ENCODE measurements around the gene NPTX1. TPM values are rescaled to one million over a fixed set of nuclear protein-coding genes. Genes with fewer than 3 reads are reported as not detected.
A peak's percentile ranks its signal among the peaks of the same experiment; 100 is the strongest.

NPTX1 gene
- total RNA-seq, 4 donors from 2014 or later, result 0.92 to 0.98 TPM; not detected in 2

DNA sequence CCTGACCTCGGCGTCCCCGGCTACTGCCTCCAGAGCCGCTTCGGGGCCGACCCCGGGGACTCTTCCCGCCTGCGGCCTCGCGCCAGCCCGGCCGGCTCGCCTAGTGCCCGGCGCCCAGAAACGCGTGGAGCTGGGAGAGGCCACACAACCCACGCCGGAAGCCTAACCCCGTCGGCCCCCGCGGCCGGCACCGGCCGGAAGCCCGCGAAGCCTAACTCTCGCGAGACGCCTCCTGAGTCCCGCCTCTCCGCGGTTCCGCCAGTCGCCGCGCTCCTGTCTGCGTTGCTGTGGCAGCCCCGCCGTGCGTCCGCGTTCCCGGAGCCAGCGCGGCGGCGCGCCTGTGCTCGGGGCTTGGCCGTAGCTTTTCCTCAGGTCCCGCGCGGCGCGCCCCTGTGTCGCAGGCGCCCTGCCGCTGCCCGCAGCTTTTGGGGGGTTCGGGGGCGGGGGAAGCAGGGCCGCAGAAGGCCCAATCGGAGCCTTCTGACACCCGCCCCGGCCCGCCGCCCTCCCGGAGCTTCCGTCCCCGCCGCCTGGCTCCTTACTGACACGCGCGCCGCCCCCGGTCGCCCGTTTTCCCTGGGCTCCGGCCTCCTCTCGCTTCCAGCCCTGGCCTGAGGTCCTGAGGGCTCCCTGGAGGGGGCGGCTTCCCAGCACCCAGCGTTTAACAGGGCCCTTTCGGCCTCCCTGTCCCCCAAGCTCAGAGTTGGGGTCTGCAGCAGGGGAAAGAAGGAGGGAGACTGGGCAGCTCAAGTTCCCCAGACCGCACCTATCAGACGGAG lies 21.7 kb downstream of the NPTX1 start:
- no peaks in the 10 kb centered on the region for H3K36me3 ChIP-seq
- 0% methylated on average over 41 of the region's 88 CpGs; no CpG with 5 or more reads in 1 of the 2 donors for WGBS, 2 donors
- TF ChIP-seq POLR2A (IDR thresholded peaks at IDR 0.05), result peak; percentile 37 to 88
- TF ChIP-seq, protein P1, sequence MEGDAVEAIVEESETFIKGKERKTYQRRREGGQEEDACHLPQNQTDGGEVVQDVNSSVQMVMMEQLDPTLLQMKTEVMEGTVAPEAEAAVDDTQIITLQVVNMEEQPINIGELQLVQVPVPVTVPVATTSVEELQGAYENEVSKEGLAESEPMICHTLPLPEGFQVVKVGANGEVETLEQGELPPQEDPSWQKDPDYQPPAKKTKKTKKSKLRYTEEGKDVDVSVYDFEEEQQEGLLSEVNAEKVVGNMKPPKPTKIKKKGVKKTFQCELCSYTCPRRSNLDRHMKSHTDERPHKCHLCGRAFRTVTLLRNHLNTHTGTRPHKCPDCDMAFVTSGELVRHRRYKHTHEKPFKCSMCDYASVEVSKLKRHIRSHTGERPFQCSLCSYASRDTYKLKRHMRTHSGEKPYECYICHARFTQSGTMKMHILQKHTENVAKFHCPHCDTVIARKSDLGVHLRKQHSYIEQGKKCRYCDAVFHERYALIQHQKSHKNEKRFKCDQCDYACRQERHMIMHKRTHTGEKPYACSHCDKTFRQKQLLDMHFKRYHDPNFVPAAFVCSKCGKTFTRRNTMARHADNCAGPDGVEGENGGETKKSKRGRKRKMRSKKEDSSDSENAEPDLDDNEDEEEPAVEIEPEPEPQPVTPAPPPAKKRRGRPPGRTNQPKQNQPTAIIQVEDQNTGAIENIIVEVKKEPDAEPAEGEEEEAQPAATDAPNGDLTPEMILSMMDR (IDR thresholded peaks at IDR 0.05), result peak in 1 of 6 experiments; percentile 6

DNA sequence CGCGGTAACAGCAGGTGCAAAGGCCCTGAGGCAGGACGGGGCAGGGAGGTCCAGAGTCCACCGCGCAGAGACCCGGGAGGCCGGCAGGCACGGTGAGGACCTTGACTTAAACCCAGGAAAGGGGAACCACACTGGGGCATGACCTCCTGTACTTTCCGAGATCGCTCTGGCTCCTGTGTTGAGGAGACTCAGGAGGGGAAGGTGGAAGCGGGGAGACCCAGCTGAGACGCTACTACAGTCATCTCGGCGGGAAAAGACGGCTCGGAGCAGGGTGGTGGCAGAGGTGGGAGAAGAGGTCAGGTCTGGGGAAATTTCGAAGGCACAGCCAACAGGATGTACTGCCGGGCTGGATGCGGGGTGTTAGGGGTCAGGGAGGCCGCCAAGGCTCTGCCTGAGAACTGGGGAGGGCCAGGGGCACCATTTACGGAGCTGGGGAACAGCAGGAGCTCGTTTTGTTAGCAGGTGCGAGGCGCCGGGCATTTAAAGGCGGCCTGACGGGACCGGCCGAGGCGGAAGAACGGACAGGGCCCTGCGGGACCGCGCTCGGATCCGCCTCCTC lies 22.3 kb downstream of the NPTX1 start:
- DNase-seq, result peak in 1 of 2 donors; percentile 6
- TF ChIP-seq, protein P1 (IDR thresholded peaks at IDR 0.05), result no peak
- TF ChIP-seq POLR2A (IDR thresholded peaks at IDR 0.05), result no peak
- 39 to 53% methylated on average over 23 to 30 of the region's 36 CpGs for WGBS, 2 donors
- no peaks in the 10 kb centered on the region for H3K27me3 ChIP-seq
- peak overlapping the region; percentile 57 to 66 (median 61) for H3K4me3 ChIP-seq (replicated peaks in 1 of 3)
- peak overlapping the region; percentile 87 to 95 (median 88) for H3K27ac ChIP-seq
- H3K4me1 ChIP-seq, result peaks cover 5 to 13% of the 10 kb centered on the region in 2 donors
- no peaks in the 10 kb centered on the region for H3K36me3 ChIP-seq
- intact Hi-C loops (cut with DNase I), result no loop called here
- no peaks in the 10 kb centered on the region for H3K9me3 ChIP-seq

More for the DNA sequence above, 21.7 kb downstream of the NPTX1 start:
- intact Hi-C loops (cut with DNase I), result no loop called here
- Histone ChIP-seq H3K4me1 (peaks cover 5 to 13% of the 10 kb centered on the region in 2 donors), H3K27ac (peak overlapping the region; percentile 87 to 95 (median 88)), H3K9me3 (no peaks in the 10 kb centered on the region), H3K27me3 (no peaks in the 10 kb centered on the region), H3K4me3 (replicated peaks in 1 of 3) (peak overlapping the region; percentile 61 to 98 (median 66))
- DNase-seq, result peak; percentile 96 to 97

DNA sequence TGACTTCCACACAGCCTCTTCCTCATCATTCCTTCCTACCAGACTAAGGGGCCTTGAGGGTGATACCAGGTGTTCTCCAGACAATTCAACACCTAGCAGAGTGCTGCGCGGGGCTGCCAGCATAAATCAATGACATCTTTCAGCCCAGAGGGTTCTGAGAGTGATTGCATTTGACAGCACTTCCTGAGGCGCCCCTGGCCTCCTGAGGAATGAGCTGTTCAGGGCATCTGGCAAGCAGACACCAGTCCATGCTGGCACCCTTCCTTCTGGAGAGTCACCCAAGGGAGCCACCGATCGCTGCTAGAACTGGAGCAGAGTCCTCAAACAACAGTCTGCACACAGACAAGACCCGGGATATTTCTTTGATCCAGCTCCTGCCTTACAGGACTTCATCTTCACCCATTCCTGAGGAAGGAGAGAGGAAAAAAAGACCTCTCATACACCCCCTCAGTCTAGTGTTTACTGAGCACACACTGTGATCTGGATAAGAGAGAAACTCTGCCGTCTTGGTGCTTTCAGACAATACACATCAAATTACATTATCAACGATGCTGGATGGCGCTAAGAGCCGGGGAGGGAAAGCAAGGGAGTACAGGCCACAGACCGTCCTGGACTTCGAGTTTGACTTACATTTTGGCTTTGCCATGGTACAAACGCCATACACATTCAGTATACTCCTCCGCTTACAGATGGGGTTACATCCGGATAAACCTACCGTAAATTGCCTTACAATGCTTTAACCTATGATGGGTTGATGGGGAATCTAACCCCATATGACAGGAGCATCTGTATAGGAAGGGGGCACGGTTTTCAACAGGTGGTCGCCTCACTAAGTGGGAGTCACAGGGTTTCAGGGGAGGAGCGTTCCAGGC lies 23.0 kb downstream of the NPTX1 start:
- WGBS, 2 donors, result 82 to 83% methylated on average over 18 to 19 of the region's 19 CpGs

DNA sequence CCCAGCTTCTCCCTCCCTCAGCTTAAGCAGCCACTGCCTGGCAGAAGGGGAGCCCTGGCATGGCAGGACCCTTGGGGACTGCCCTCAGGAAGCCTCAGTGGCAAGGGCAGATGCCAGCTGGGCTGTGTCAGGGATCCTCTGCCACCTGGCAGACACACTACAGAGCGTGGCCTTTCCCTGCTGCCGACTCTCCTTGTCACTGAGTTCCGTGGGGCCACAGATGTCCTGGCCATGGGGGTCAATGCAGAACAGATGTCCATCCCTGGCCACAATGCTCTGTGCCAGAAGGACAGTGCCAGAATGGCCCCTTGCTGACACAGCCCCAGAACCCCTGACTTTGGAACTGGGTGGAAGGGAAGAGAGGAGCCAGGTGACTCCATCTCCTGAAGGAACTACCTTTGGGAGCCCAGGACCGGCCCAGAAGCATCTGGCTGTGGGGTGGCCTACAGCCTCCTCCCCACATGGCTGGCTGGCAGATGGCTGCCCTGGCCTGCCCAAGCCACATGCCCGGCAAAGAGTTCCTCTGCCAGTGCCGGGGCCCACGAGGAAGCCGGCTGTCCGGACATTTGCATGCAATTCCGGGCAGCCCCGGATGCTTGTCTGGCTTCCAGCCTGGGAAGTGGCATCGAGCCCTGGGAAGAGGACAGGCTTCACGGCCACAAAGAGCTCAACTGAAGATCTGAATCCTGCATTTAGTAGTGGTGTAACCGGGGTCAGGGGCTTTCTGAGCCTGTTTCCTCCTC lies 24.1 kb downstream of the NPTX1 start:
- H3K4me3 ChIP-seq (replicated peaks in 1 of 3), result no peak overlapping the region
- TF ChIP-seq, protein P1 (IDR thresholded peaks at IDR 0.05), result no peak
- no peak for TF ChIP-seq POLR2A (IDR thresholded peaks at IDR 0.05)
- H3K27ac ChIP-seq, result no peak overlapping the region
- 69 to 89% methylated on average over 8 of the region's 14 CpGs for WGBS, 2 donors
- intact Hi-C loops (cut with DNase I), result no loop called here
- peaks cover 5 to 13% of the 10 kb centered on the region in 2 donors for H3K4me1 ChIP-seq
- no peaks in the 10 kb centered on the region for H3K9me3 ChIP-seq
- no peaks in the 10 kb centered on the region for H3K27me3 ChIP-seq
- DNase-seq, result no peak
- no peaks in the 10 kb centered on the region for H3K36me3 ChIP-seq

More for the DNA sequence above, 23.0 kb downstream of the NPTX1 start:
- H3K36me3 ChIP-seq, result no peaks in the 10 kb centered on the region
- H3K4me1 ChIP-seq, result peaks cover 5 to 13% of the 10 kb centered on the region in 2 donors
- no peak for TF ChIP-seq POLR2A (IDR thresholded peaks at IDR 0.05)
- TF ChIP-seq, protein P1 (IDR thresholded peaks at IDR 0.05), result no peak
- no peaks in the 10 kb centered on the region for H3K9me3 ChIP-seq
- no peak overlapping the region for H3K27ac ChIP-seq
- no peaks in the 10 kb centered on the region for H3K27me3 ChIP-seq
- intact Hi-C loops (cut with DNase I), result no loop called here
- H3K4me3 ChIP-seq (replicated peaks in 1 of 3), result peak overlapping the region in 1 of 3 donors; percentile 66
- no peak for DNase-seq

Measured in thyroid gland (tissue), 4 donors.